GM18861 (cell line): ENCODE data around the gene STK32C.

Experiments used
- ATAC-seq: cut with Tn5 transposase; IDR thresholded peaks from one replicate; pipeline ENCODE4 v1.9.1; 2021; ENCODE audit not compliant: unreplicated experiment

STK32C gene

GRCh38 chr10:132202070-132202970 lies 105.4 kb downstream of the STK32C start:
- no peak for ATAC-seq

- ATAC-seq: no peak
These were observed 106.4 kb downstream of the STK32C start for GRCh38 chr10:132201111-132201969.

- no peak for ATAC-seq
These were observed 107.2 kb downstream of the STK32C start for GRCh38 chr10:132200344-132201110.

- no peak for ATAC-seq
These were observed 107.9 kb downstream of the STK32C start for GRCh38 chr10:132199854-132200311.

GRCh38 chr10:132199268-132199853 lies 108.4 kb downstream of the STK32C start:
- no peak for ATAC-seq

- no peak for ATAC-seq
These were observed 109.2 kb downstream of the STK32C start for GRCh38 chr10:132198381-132199181.

GRCh38 chr10:132198068-132198370 lies 109.7 kb downstream of the STK32C start:
- ATAC-seq: no peak

GRCh38 chr10:132197271-132198067 lies 110.3 kb downstream of the STK32C start:
- no peak for ATAC-seq

- ATAC-seq: no peak
These were observed 111.3 kb downstream of the STK32C start for GRCh38 chr10:132196178-132197113.

GRCh38 chr10:132195366-132196075 lies 112.2 kb downstream of the STK32C start:
- no peak for ATAC-seq

GRCh38 chr10:132194726-132195125 lies 113.0 kb downstream of the STK32C start:
- ATAC-seq: no peak

- no peak for ATAC-seq
These were observed 113.7 kb downstream of the STK32C start for GRCh38 chr10:132193907-132194552.

GRCh38 chr10:132192991-132193665 lies 114.6 kb downstream of the STK32C start:
- ATAC-seq: no peak

GRCh38 chr10:132192076-132192975 lies 115.4 kb downstream of the STK32C start:
- no peak for ATAC-seq

GRCh38 chr10:132189810-132190422 lies 117.8 kb downstream of the STK32C start:
- ATAC-seq: no peak
